SKM-1 treated with dmso at 0.1 percent for 144 hours (cell line): ENCODE measurements around the gene ZNF468.
A peak's percentile ranks its signal among the peaks of the same experiment; 100 is the strongest.
"Not testable (repeated sequence)": the region's sequence is repeated elsewhere in the genome, so short reads cannot be mapped to it uniquely, and the experiment has no call there.

ENCODE experiments used
- DNase-seq: peaks from one replicate; lab custom pipeline; 2025; ENCODE audit not compliant: unreplicated experiment; lab: John Stamatoyannopoulos, UW

The ZNF468 gene

DNA sequence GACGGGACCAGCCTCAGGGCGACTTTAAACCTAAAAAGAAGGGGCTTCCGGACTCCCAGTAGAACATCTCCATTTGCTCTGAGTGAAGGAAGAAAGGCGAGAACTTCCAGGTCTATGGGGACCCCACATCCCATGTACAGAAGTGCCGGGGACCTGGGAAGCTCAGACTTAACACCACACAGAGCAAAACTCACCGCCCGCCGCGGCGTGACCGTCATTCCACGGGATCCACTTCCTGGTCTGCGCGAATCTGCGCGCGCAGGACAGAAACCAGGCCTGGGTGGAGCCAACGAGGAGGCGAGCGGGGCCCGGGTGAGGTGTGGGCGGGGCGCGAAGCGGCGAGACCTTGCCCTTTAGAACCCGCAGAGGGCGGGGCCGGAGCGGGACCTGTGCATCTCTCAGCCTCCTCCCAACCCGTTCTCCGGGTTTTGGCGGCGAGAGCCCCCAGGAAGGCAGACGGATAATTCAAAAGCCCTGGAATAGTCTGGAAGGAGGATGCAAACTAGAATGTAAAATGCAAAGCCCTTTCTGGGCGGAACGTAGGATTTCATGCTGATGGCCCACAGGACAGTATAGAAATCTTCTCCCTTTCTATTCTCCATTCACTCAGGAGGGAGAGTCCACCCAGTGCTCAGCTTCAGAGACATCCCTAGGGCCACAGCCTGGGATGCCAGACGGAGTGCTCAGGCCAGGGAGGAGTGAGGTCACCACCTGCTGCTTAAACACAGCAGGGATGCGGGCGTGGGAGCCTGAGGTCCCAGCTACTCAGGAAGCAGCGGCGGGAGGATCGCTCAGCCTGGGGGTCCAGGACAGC is at the start of gene ZNF468:
TSS of gene ZNF468 (minus strand) at position 242 of the 814 bp plus-strand sequence. CDS start 3,347 bp downstream, outside the sequence.
- peak; percentile 5 for DNase-seq

DNA sequence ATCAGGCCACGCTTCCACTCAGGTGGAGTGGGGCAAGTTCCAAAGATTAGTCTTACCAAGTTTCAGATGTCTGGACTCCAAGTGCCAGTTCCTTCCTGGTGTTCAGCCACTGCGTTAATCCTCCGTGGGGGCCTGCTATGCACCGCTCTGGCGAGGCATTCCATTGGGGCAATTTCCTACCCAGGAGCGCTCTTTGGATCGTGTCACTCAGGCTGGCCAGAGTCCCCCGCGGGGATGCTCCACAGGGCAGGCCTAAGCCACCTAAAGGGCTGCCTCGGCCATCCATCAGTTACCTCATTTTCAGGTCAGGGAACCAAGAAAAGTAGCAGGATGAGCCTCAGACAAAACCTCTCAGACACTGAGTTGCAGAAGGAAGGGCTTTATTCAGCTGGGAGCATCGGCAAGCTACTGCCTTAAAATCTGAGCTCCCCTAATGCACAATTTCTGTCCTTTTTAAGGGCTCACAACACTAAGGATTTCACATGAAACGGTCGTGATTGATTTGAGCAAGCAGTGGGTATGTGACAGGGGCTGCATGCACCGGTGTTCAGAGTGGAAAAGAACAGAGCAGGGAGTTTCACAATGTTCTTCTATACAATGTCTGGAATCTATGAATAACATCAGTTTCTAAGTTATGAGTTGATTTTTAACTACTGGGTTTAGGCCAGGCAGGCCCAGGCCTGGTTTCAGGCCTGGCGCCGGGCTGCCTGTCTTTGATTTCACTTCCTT is 46.8 kb upstream of the ZNF468 start:
- DNase-seq: not testable (repeated sequence)

DNA sequence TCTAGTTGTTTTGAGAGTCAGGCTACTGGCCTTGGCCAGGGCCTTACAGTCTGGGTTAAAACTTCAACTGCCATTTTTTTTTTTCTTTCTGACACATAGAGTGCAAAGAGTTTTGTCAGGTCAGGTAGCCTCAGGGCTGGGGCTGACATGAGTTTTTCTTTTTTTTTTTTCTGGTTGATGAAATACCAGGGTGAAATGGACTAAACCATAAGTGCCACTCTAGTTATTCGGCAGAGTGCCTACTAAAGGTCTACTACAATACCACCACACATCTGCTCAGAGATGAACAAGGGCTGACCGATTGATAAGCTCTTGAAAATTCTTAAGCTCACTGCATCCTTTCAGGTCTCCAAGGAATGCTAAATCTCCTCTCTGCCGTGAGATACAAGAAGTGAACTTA is 44.4 kb upstream of the ZNF468 start:
- no peak for DNase-seq

DNA sequence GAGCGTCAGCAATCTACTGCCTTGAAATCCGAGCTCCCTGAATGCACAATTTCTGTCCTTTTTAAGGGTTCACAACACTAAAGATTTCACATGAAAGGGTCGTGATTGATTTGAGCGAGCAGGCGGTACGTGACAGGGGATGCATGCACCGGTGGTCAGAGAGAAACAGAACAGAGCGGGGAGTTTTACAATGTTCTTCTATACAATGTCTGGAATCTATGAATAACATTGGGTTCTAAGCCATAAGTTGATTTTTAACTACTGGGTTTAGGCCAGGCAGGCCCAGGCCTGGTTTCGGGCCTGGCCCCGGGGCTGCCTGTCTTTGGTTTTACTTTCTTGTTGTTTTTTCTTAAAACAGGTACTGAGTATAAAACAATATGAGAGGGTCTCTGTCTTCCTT is 41.2 kb upstream of the ZNF468 start:
- DNase-seq: not testable (repeated sequence)

DNA sequence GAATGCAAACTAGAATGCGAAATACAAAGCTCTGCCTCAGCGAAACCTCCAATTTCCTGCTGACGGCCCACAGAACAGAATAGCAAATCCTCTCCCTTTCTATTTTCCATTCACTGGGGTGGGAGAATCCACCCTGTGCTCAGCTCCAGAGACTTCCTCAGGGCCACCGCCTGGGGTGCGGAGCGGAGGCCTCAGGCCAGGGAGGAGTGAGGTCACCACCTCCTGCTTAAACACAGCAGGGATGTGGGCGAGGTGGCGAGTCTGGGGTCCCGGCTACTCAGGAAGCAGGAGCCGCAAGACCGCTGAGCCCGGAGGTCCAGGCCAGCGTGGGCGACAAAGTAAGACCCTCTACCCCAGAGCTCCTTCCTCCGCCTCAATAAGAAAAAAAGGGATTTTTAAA is 40.7 kb upstream of the ZNF468 start:
- no peak for DNase-seq

DNA sequence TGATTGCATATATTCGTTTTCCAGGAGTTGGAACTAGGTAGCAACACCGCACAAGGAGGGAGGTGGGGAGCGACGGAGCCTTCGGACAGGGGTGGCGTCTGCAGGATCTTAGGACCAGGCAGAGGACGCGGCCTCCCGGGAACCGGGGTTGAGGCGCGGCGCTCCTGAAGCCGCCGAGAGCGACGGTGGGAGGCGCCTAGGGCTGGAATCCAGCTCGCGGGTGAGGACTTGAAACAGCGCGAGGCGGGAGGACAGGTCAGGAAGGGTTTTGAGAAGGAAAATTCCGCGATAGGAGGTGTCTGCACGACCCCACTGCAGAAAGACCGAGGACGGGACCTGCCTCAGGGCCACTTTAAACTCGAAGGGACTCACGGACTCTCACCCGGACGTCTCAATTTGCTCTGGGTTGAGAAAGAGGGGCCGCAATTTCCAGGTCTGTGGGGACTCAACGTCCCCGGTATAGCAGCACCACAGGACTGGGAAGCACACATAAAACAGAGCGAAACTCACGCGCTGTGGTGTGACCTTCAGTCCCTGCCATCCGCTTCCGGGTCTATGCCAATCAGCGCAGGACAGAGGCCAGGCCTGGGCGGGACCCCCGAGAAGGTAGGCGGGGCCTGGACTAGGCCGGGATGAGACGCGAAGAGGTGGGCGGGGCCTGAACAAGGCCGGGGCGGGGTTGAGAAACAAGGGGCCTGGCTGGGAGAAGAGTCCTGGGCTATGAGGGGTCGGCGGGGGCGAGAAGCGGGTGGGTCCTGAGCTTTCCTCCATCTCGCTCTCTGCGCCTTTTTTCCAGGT is 39.9 kb upstream of the ZNF468 start, which contains the start of gene ZNF320:
TSS of gene ZNF320 (minus strand) at position 498 of the 798 bp plus-strand sequence. CDS start 7,380 bp downstream, outside the sequence.
- peak; percentile 78 for DNase-seq

DNA sequence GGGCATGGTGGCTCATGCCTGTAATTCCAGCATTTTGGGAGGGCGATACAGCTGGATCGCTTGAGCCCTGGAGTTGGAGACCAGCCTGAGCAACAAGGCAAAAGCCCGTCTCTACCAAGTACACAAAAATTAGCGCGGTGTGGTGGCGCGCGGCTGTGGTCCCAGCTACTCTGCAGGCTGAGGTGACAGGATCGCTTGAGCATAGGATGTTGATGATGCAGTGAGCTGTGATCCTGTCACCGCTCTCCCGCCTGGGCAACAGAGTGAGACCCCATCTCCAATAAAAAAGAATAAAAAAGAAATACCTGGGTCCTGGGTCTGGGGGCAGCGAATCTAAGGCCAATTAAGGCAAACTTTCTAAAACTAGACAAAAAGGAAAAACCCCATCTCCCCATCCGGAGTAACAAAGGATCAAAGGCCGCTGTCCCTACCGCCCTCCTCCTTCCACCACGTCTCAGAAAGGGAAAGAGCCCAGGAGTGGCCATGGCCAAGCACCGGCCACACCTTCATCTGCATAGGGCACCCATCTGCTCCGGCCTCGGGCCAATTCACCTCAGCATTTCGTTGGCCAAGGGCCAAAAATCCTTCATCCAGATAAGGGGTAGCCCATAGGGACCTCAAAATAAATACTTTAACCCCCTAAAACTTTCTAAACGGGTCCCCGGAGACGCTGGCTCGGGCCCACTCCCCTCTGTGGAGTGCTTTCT is 39.2 kb upstream of the ZNF468 start:
- no peak for DNase-seq

DNA sequence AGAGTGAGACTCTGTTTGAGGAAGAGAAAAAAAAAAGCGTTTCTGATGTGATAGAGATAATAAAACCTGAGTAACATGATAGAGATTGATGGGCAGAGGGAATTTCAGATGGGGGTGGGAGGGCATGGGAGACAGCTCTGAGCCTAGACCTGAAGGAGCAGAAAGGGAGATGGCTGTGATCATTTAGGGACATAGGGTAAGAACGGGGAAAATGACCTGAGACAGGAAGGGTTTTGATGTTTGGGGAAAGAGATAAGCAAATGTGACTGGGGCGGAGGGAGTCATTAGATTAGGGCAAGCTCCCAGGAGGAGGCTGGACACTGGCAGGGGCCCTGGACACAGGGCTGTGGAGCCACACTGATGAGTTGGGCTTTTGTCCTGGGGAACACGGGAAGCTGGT is 33.9 kb upstream of the ZNF468 start:
- no peak for DNase-seq

DNA sequence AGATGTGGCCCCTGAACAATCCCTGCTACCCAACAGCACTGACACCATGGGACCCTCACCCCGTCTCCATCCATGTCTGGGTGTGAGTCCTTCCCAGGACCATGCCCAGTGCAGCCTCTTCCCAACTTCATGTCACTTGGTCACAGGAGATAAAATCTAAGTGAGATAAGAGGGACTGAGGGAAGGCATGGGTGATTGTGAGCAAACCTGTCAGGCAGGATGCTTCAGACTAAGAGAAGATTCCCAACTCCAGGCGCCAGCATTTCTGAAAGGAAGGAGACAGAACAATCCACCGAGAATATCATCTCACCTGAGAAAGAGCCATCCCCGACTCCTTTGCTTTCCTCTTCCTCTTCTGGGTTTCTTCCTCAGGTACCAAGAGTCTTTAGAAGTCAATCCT is 32.5 kb upstream of the ZNF468 start:
- DNase-seq: no peak

DNA sequence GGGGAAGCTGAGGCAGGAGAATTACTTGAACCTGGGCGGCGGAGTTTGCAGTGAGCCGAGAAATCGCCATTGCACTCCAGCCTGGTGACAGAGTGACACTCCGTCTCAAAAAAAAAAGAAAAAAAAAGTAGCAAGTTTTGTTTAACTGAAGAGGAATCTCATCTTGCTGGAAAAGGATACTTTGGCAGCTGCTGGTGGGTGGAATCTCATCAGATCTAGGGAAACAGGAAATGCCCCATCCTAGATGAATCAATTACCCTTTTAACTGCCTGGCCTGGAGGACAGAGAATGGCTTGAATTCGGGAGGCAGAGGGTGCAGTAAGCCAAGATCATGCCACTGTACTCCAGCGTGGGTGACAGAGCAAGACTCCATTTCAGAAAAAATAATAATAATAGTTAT is 31.7 kb upstream of the ZNF468 start:
- no peak for DNase-seq

DNA sequence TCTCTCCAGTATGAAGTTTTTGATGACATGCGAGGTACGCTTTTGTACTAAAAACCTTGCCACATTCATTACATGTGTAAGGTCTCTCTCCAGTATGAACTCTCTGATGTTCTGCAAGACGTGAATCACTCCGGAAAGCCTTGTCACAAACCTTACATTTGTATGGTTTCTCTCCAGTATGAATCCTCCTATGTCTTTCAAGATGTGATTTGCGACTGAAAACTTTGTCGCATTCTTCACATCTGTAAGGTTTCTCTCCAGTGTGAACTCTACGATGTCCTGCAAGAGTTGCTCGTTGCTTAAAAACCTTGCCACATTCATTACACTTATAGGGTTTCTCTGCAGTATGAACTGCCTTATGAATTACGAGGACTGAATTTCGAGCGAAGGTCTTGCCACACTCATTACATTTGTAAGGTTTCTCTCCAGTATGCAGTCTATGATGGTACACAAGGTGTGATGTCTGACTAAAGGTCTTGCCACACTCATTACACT is 23.5 kb upstream of the ZNF468 start:
- DNase-seq: no peak

DNA sequence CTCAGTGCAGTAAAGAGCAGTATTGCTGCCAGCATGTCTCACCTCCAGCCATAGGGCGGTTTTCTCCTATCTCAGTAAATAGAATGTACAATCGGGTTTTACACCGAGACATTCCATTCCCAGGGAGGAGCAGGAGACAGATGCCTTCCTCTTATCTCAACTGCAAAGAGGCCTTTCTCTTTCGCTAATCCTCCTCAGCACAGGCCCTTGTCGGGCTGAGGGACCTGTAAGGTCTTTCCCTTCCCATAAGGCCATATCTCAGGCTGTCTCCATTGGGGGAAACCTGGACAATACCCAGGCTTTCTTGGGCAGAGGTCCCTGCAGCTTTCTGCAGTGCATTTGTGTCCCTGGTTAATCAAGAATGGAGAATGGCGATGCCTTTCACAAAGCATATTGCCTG is 15.6 kb upstream of the ZNF468 start:
- not testable (repeated sequence) for DNase-seq

DNA sequence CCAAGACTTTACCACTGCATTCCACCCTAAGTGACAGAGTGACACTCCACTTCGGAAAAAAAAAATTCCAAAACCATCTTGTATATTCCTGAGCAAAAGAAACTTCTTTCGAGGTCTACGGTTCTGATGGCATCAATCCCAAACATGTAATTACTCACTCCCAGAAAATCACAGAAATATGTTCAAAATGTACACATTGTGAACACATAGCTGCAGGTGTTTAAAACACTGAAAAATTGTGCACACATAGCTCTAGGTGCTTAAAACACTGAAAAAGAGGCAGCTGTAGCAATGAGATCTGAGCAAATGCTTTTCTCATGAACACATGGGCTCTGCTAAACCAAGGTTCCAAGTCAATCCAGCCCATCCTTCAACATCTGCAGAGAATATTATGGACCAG is 14.0 kb upstream of the ZNF468 start:
- no peak for DNase-seq

DNA sequence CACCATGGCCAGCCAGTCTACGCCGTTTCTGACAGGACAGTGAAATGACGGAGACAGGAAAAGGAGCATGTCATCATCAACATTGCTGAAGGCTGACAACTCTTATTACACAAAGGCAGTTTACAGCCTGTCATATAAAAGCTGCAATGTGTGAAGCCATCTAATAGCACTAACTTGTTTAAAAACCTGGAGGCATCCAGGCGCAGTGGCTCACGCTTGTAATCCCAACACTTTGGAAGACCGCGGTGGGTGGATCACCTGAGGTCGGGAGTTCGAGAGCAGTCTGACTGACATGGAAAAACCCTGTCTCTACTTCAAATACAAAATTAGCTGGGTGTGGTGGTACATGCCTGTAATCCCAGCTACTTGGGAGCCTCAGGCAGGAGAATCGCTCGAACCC is 10.6 kb upstream of the ZNF468 start:
- DNase-seq: not testable (repeated sequence)

DNA sequence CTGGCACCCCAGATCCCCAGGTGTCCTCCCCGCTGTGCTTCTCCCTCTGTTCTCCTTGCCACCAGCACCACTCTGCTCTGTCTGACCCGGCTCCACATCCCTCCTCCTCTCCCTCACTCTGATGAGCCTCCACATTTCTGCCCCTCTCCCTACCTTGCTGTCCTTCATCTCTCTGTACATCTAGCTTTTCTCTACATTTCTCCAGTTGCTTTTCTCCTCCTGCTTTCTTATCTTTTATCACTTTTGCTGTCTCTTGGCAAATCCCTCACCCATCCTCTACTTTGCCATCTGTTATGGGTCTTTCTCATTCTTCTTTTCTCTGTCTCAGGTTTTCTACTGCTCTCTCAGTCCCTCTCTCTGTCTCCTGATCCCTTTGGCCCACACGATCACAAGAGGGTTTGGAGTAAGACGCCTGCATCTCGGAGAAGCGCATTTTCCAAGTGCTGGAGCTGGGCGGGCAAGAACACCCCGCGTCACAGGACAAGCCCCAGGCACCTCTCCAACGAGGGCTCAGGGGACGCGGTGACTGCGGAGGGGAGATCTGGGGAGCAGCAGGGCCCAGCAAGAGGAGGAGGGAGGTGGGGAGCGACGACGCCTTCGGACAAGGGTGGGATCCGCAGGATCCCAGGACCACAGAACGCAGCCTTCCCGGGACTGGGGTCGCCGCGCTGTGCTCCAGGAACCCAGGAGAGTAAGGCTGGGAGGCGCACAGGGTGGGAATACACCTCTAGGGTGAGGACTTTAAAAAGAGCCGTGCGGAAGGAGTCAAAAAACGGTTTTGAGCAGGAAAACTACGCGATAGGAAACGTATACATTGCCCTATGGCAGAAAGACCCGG is 660 bp downstream of the ZNF468 start:
- DNase-seq: not testable (repeated sequence)

DNA sequence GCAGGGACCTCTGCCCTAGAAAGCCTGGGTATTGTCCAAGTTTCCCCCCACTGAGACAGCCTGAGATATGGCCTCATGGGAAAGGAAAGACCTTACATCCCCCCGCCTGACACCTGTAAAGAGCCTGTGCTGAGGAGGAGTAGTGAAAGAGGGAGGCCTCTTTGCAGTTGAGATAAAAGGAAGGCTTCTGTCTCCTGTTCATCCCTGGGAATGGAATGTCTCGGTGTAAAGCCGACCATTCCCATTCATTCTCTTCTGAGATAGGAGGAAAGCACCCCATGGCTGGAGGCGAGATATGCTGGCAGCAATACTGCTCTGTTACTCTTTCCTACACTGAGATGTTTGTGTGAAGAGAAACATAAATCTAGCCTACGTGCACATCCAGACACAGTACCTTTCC is 10.1 kb downstream of the ZNF468 start:
- DNase-seq: not testable (repeated sequence)

DNA sequence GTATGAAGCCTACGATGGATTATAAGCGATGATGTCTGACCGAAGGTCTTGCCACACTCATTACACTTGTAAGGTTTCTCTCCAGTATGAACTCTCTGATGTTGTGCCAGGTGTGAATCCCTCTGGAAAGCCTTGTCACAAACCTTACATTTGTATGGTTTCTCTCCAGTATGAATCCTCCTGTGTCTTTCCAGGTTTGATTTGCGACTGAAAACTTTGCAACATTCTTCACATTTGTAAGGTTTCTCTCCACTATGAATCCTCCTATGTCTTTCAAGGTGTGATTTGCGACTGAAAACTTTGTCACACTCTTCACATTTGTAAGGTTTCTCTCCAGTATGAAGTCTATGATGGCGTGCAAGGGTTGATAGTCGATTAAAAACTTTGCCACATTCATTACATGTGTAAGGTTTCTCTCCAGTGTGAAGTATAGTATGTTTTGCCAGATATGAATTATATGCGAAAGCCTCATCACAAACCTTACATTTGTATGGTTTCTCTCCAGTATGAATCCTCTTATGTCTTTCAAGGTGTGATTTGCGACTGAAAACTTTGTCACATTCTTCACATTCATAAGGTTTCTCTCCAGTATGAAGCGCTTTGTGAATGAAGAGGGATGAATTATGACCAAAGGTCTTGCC is 16.5 kb downstream of the ZNF468 start:
- not testable (repeated sequence) for DNase-seq

DNA sequence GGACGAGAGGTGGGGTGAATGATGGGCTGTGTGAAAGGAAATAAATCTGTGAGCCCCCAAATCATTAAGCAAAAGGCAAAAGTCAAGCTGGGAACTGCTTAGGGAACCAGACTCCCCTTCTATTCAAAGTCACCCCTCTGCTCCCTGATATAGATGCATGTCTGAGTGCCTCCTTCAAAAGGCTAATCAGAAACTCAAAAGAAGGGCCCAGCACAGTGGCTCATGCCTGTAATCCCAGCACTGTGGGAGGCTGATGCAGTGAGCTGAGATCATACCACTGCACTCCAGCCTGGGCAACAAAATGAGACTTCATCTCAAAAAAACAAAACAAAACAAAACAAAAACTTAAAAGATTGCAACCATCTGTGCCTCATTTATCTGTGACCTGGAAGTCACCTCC is 23.1 kb downstream of the ZNF468 start:
- DNase-seq: not testable (repeated sequence)

DNA sequence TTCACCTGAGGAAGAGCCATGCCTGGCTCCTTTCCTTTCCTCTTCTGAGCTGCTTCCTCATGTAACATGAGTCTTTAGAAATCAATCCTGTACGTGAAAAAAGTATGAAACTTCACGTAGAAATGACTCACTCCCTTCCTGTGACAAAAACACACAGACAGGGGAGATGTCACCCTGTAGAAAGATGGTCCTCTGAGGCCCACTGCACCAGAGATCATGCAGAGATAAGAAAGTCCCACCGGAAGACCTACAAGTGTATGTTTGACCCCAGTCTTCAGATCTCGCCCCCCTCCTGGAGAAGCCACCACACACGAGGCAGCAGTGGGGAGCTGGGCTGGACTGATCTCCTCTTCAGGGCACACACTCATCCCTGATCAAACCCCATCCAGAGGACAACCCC is 23.9 kb downstream of the ZNF468 start:
- not testable (repeated sequence) for DNase-seq
